Globus pallidus (tissue), 1 donor: Measurements from ENCODE around the gene AGBL1.

Experiments
- DNase-seq: peaks from one replicate; pipeline ENCODE4 v3.0.0-alpha.2; 2015; ENCODE audit warnings: low spot score

The AGBL1 gene

GRCh38 chr15:86735247-86736040, 655.8 kb downstream of the AGBL1 start:
- no peak for DNase-seq

GRCh38 chr15:86741917-86742316, 662.2 kb downstream of the AGBL1 start:
- DNase-seq: no peak

- peak; percentile 1 for DNase-seq
Observed at GRCh38 chr15:86743283-86743903, 663.7 kb downstream of the AGBL1 start.

GRCh38 chr15:86744198-86744780, 664.6 kb downstream of the AGBL1 start:
- DNase-seq: no peak

GRCh38 chr15:86751116-86751515, 671.4 kb downstream of the AGBL1 start:
- no peak for DNase-seq

- no peak for DNase-seq
Observed at GRCh38 chr15:86754846-86755245, 675.2 kb downstream of the AGBL1 start.

- DNase-seq: no peak
Observed at GRCh38 chr15:86756688-86757087, 677.0 kb downstream of the AGBL1 start.

GRCh38 chr15:86759800-86760523, 680.3 kb downstream of the AGBL1 start:
- no peak for DNase-seq

GRCh38 chr15:86762874-86763273, 683.2 kb downstream of the AGBL1 start:
- DNase-seq: no peak

- no peak for DNase-seq
Observed at GRCh38 chr15:86764021-86764420, 684.4 kb downstream of the AGBL1 start.

GRCh38 chr15:86765281-86765680, 685.6 kb downstream of the AGBL1 start:
- no peak for DNase-seq

GRCh38 chr15:86772369-86773059, 692.8 kb downstream of the AGBL1 start:
- DNase-seq: no peak

GRCh38 chr15:86773736-86774135, 694.1 kb downstream of the AGBL1 start:
- no peak for DNase-seq

- DNase-seq: no peak
Observed at GRCh38 chr15:86776145-86776544, 696.5 kb downstream of the AGBL1 start.

- no peak for DNase-seq
Observed at GRCh38 chr15:86796521-86796920, 716.9 kb downstream of the AGBL1 start.

GRCh38 chr15:86797135-86797534, 717.5 kb downstream of the AGBL1 start:
- no peak for DNase-seq

GRCh38 chr15:86799226-86799625, 719.6 kb downstream of the AGBL1 start:
- DNase-seq: no peak

- DNase-seq: no peak
Observed at GRCh38 chr15:86802244-86802643, 722.6 kb downstream of the AGBL1 start.

GRCh38 chr15:86804406-86804805, 724.7 kb downstream of the AGBL1 start:
- no peak for DNase-seq

- no peak for DNase-seq
Observed at GRCh38 chr15:86810329-86810728, 730.7 kb downstream of the AGBL1 start.

GRCh38 chr15:86813892-86814291, 734.2 kb downstream of the AGBL1 start:
- DNase-seq: no peak

- no peak for DNase-seq
Observed at GRCh38 chr15:86829245-86829644, 749.6 kb downstream of the AGBL1 start.
